Inflammatory macrophage treated with lipopolysaccharide for 1 hour (primary cell): Measurements from ENCODE around the gene LYST.
A peak's percentile ranks its signal among the peaks of the same experiment; 100 is the strongest.
"Not testable (repeated sequence)": the region's sequence is repeated elsewhere in the genome, so short reads cannot be mapped to it uniquely, and the experiment has no call there.

ENCODE experiments used
- DNase-seq, 2 donors: peaks; one replicate each; pipeline ENCODE4 v3.0.0-alpha.2; 2020 to 2022

The LYST gene

GRCh38 chr1:235866205-235866912 is at the start of gene LYST:
Gene LYST, minus strand, starts transcription at chr1:235866906. Its CDS starts 36,489 bp downstream, at chr1:235830417.
- peak; percentile 39 to 59 for DNase-seq

- DNase-seq = not testable (repeated sequence)
Observed at GRCh38 chr1:235915489-235915888, 48.8 kb upstream of the LYST start.

- no peak for DNase-seq
Observed at GRCh38 chr1:235913311-235913710, 46.6 kb upstream of the LYST start.

GRCh38 chr1:235911876-235912275 is 45.2 kb upstream of the LYST start:
- DNase-seq = no peak

GRCh38 chr1:235911300-235911662 is 44.6 kb upstream of the LYST start:
- no peak for DNase-seq

- peak; percentile 81 to 96 for DNase-seq
Observed at GRCh38 chr1:235910357-235911299, 43.9 kb upstream of the LYST start.

GRCh38 chr1:235908742-235909520 is 42.2 kb upstream of the LYST start:
- peak; percentile 69 to 94 for DNase-seq

GRCh38 chr1:235907897-235908240 is 41.2 kb upstream of the LYST start:
- no peak for DNase-seq

GRCh38 chr1:235907187-235907896 is 40.6 kb upstream of the LYST start:
- DNase-seq = no peak

- DNase-seq = no peak
Observed at GRCh38 chr1:235906436-235906835, 39.7 kb upstream of the LYST start.

GRCh38 chr1:235903809-235904208 is 37.1 kb upstream of the LYST start:
- DNase-seq = not testable (repeated sequence)

- no peak for DNase-seq
Observed at GRCh38 chr1:235902677-235903542, 36.2 kb upstream of the LYST start.

- peak in 1 of 2 donors; percentile 76 for DNase-seq
Observed at GRCh38 chr1:235901461-235901860, 34.8 kb upstream of the LYST start.

- no peak for DNase-seq
Observed at GRCh38 chr1:235898126-235898525, 31.4 kb upstream of the LYST start.

- DNase-seq = no peak
Observed at GRCh38 chr1:235893840-235894239, 27.1 kb upstream of the LYST start.

- DNase-seq = peak; percentile 74 to 87
Observed at GRCh38 chr1:235892734-235893413, 26.2 kb upstream of the LYST start.

- DNase-seq = peak in 1 of 2 donors; percentile 44
Observed at GRCh38 chr1:235892202-235892601, 25.5 kb upstream of the LYST start.

- peak in 1 of 2 donors; percentile 54 for DNase-seq
Observed at GRCh38 chr1:235888119-235888643, 21.5 kb upstream of the LYST start.

- no peak for DNase-seq
Observed at GRCh38 chr1:235887676-235888075, 21.0 kb upstream of the LYST start.

- DNase-seq = no peak
Observed at GRCh38 chr1:235885655-235886262, 19.1 kb upstream of the LYST start.
